ENCODE data around the gene MYBPC2. TPM values are rescaled to one million over a fixed set of nuclear protein-coding genes. Genes with fewer than 3 reads are reported as not detected.

The MYBPC2 gene
- total RNA-seq, 1 donor = not detected

DNA sequence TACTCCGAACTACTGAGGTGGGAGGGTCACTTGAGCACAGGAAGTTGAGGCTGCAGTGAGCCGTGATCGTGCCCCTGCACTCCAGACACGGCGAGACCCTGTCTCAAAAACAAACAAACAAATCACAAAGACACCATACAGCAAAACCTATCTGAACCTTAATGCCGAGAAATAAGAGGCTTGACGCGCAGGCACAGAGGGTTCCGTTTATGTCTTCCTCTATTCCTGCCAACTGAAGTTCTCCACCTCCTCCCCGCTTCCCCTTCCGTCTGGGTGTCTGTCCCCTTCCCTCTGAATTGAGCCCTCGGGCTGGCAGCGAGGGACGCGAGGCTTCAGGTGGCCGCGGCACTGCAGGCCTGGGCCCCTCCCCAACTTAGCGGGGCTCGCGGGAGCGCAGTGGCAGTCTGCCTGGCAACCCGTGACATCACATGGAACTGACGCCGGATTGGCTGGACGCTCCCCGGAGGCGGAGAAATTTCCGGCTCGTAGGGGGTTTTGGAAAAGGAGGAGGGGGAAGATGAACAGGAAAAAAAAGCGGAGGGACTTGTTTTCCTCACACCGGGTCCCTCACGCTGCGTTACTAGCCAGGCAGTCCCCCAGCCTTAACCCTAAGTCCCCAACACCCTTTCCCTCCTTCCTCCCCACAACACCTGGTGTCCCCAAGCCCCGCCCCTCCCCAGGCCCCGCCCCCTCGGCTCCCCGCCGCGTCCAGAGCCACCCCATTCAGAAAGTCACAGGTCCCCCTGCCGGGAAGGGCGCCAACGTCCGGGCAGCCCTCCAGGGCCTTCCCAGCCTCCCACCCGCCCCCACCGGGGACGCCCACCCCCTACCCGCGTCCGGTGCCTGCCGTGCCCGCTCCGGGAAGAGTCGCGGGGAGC lies 1.1 kb upstream of the MYBPC2 start:
- H3K36me3 ChIP-seq (ENCODE audit: insufficient read depth, low read length) = no peaks in the 10 kb centered on the region
- H4K20me1 ChIP-seq (ENCODE audit: insufficient read depth, low read length) = no peaks in the 10 kb centered on the region
- peak overlapping the region; percentile 95 for H2AFZ ChIP-seq (ENCODE audit: low read length)
- peak overlapping the region; percentile 73 for H3K4me3 ChIP-seq (ENCODE audit: insufficient read depth, low read length)
- TF ChIP-seq, protein P1, sequence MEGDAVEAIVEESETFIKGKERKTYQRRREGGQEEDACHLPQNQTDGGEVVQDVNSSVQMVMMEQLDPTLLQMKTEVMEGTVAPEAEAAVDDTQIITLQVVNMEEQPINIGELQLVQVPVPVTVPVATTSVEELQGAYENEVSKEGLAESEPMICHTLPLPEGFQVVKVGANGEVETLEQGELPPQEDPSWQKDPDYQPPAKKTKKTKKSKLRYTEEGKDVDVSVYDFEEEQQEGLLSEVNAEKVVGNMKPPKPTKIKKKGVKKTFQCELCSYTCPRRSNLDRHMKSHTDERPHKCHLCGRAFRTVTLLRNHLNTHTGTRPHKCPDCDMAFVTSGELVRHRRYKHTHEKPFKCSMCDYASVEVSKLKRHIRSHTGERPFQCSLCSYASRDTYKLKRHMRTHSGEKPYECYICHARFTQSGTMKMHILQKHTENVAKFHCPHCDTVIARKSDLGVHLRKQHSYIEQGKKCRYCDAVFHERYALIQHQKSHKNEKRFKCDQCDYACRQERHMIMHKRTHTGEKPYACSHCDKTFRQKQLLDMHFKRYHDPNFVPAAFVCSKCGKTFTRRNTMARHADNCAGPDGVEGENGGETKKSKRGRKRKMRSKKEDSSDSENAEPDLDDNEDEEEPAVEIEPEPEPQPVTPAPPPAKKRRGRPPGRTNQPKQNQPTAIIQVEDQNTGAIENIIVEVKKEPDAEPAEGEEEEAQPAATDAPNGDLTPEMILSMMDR (IDR thresholded peaks at IDR 0.05; ENCODE audit: extremely low read depth, low read depth, low read length) = no peak
- H3K27me3 ChIP-seq (ENCODE audit: insufficient read depth, low read length) = peaks cover 22% of the 10 kb centered on the region
- no peaks in the 10 kb centered on the region for H3K9me3 ChIP-seq (ENCODE audit: low read depth, low read length)
- DNase-seq (ENCODE audit: insufficient read length, low spot score, missing footprints) = peak; percentile 99
- H3K79me2 ChIP-seq (ENCODE audit: insufficient read depth, low read length) = no peaks in the 10 kb centered on the region
- H3K4me1 ChIP-seq (ENCODE audit: insufficient read depth, low read length) = peaks cover 5% of the 10 kb centered on the region
- no peak overlapping the region for H3K27ac ChIP-seq (ENCODE audit: low read depth, low read length)
- H3K4me2 ChIP-seq (ENCODE audit: insufficient read depth, low read length) = peak overlapping the region; percentile 96

DNA sequence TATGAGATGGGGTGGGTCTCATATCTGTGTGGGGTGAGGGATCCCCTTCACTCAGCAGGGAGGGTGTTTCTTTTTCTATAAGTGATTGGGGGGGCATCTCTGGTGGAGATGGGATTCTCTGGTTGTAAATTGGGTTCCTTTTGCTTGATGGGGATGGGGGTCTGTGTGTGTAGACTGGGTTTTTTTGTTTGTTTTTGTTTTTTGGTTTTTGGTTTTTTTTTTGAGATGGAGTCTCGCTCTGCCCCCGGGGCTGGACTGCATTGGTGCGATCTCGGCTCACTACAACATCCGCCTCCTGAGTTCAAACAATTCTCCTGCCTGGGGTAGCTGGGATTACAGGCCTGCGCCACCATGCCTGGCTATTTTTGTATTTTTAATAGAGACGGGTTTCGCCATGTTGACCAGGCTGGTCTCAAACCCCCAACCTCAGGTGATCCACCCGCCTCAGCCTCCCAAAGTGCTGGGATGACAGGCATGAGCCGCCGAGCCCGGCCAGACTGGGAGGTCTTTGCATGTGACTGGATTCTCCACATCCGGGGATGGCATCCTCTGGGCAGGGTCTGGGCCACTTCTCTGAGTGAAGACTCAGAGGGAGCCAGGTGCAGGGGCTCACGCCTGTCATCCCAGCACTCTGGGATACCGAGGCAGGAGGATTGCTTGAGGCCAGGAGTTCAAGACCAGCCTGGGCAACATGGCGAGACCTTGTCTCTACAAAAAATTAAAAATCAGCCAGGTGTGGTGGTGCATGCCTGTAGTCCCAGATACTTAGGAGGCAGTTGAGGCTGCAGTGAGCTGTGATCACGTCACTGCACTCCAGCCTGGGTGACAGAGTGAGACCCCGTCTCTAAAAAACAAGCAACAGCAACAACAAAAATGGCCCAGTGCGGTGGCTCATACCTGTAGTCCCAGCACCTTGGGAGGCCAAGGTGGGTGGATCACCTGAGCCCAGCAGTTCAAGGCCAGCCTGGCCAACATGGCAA lies 799 bp downstream of the MYBPC2 start:
- no peaks in the 10 kb centered on the region for H3K9me3 ChIP-seq (ENCODE audit: low read depth, low read length)
- TF ChIP-seq, protein P1 (IDR thresholded peaks at IDR 0.05; ENCODE audit: extremely low read depth, low read depth, low read length) = no peak
- peaks cover 17% of the 10 kb centered on the region for H3K27me3 ChIP-seq (ENCODE audit: insufficient read depth, low read length)
- no peak overlapping the region for H3K4me3 ChIP-seq (ENCODE audit: insufficient read depth, low read length)
- H4K20me1 ChIP-seq (ENCODE audit: insufficient read depth, low read length) = no peaks in the 10 kb centered on the region
- no peak overlapping the region for H2AFZ ChIP-seq (ENCODE audit: low read length)
- DNase-seq (ENCODE audit: insufficient read length, low spot score, missing footprints) = no peak
- H3K4me1 ChIP-seq (ENCODE audit: insufficient read depth, low read length) = peaks cover 5% of the 10 kb centered on the region
- no peak overlapping the region for H3K27ac ChIP-seq (ENCODE audit: low read depth, low read length)
- no peaks in the 10 kb centered on the region for H3K79me2 ChIP-seq (ENCODE audit: insufficient read depth, low read length)
- no peaks in the 10 kb centered on the region for H3K36me3 ChIP-seq (ENCODE audit: insufficient read depth, low read length)
- no peak overlapping the region for H3K4me2 ChIP-seq (ENCODE audit: insufficient read depth, low read length)

DNA sequence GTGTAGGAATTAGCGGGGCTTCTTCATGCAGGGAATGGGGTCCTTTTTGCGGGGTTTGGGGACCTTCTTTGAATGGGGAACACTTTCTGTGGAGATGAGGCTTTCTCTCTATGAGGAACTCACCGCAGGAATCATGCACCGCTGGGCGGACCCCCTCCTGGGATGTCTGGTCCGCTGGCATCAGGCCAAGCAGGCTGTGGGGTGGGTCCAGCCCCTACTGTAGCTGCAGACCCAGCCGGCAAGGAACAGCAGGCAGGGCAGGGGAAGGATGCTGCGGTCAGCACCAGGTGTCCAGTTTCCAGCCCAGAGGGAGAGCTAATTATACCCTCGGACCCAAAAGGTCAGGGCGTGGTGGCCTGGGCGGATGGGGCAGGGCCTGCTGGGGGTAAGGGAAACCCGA lies 1.8 kb downstream of the MYBPC2 start:
- Histone ChIP-seq H3K4me2 (ENCODE audit: insufficient read depth, low read length) (no peak overlapping the region), H4K20me1 (ENCODE audit: insufficient read depth, low read length) (no peaks in the 10 kb centered on the region), H2AFZ (ENCODE audit: low read length) (no peak overlapping the region), H3K27ac (ENCODE audit: low read depth, low read length) (no peak overlapping the region), H3K79me2 (ENCODE audit: insufficient read depth, low read length) (no peaks in the 10 kb centered on the region), H3K4me3 (ENCODE audit: insufficient read depth, low read length) (no peak overlapping the region), H3K4me1 (ENCODE audit: insufficient read depth, low read length) (peaks cover 5% of the 10 kb centered on the region), H3K36me3 (ENCODE audit: insufficient read depth, low read length) (no peaks in the 10 kb centered on the region), H3K9me3 (ENCODE audit: low read depth, low read length) (no peaks in the 10 kb centered on the region), H3K27me3 (ENCODE audit: insufficient read depth, low read length) (peaks cover 14% of the 10 kb centered on the region)
- TF ChIP-seq, protein P1 (IDR thresholded peaks at IDR 0.05; ENCODE audit: extremely low read depth, low read depth, low read length) = no peak
- peak; percentile 68 for DNase-seq (ENCODE audit: insufficient read length, low spot score, missing footprints)

Data from osteoblast (primary cell).